ENCODE data around the gene KIAA0040.

The KIAA0040 gene

DNA sequence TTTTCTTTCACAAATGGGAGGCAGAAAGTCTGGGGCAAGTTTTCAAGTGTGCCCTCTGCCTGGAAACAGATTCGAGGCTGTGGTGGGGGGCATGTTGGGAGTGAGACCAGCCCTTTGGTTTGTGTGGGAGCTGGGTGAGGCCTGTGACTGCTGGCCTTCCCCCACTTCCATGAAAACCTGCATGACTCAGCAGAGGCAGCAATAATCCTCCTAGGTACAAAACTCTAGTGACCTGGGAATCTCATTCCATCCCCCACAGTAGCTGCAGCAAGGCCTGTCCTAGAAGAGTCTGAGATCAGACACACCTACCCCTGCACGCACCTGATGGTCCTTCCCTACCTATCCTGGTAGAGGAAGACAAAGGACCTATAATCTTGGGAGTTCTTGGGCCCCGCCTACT lies 42.1 kb upstream of the KIAA0040 start:
- ATAC-seq, result no peak

DNA sequence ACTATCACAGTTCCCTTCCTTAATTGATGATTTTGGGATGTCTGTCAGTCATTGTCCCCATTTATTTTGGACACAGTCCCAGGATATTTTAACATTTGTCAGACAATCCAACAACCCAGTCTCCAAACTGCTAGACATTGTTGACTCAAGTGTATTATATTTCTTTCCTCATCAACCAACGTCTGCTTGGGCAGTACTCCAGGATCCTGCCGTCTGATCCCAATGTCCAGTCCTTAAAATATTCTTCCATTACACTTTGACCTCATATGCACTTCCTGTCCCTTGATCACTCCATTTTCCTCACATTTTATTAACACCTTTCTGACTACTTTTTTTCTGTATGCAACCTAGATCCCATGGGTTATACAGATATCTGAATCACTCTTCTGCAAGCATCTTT lies 39.8 kb upstream of the KIAA0040 start:
- no peak for ATAC-seq
- no peak for TF ChIP-seq TOX (CRISPR knock-in tag; IDR thresholded peaks at IDR 0.05; ENCODE audit: borderline replicate concordance)
- TF ChIP-seq ZNF565 (CRISPR knock-in tag; conservative IDR thresholded peaks at IDR 0.05; ENCODE audit: low read depth), result no peak
- no peak for TF ChIP-seq CSDC2 (CRISPR knock-in tag; IDR thresholded peaks at IDR 0.05)
- no peak for TF ChIP-seq SNAI2 (CRISPR knock-in tag; IDR thresholded peaks at IDR 0.05)
- TF ChIP-seq ZC3H10 (CRISPR knock-in tag; IDR thresholded peaks at IDR 0.05), result no peak

More for the DNA sequence above, 42.1 kb upstream of the KIAA0040 start:
- TF ChIP-seq GLIS3 (CRISPR knock-in tag; IDR thresholded peaks at IDR 0.05) (no peak), BACH2 (CRISPR knock-in tag; IDR thresholded peaks at IDR 0.05; ENCODE audit: borderline replicate concordance) (no peak), TCF4 (CRISPR knock-in tag; IDR thresholded peaks at IDR 0.05; ENCODE audit: borderline replicate concordance) (no peak), OSR1 (CRISPR knock-in tag; IDR thresholded peaks at IDR 0.05) (no peak), ZNF565 (CRISPR knock-in tag; conservative IDR thresholded peaks at IDR 0.05; ENCODE audit: low read depth) (no peak), RARB (CRISPR knock-in tag; IDR thresholded peaks at IDR 0.05) (no peak), TOX (CRISPR knock-in tag; IDR thresholded peaks at IDR 0.05; ENCODE audit: borderline replicate concordance) (no peak)
- TF ChIP-seq, protein P1, sequence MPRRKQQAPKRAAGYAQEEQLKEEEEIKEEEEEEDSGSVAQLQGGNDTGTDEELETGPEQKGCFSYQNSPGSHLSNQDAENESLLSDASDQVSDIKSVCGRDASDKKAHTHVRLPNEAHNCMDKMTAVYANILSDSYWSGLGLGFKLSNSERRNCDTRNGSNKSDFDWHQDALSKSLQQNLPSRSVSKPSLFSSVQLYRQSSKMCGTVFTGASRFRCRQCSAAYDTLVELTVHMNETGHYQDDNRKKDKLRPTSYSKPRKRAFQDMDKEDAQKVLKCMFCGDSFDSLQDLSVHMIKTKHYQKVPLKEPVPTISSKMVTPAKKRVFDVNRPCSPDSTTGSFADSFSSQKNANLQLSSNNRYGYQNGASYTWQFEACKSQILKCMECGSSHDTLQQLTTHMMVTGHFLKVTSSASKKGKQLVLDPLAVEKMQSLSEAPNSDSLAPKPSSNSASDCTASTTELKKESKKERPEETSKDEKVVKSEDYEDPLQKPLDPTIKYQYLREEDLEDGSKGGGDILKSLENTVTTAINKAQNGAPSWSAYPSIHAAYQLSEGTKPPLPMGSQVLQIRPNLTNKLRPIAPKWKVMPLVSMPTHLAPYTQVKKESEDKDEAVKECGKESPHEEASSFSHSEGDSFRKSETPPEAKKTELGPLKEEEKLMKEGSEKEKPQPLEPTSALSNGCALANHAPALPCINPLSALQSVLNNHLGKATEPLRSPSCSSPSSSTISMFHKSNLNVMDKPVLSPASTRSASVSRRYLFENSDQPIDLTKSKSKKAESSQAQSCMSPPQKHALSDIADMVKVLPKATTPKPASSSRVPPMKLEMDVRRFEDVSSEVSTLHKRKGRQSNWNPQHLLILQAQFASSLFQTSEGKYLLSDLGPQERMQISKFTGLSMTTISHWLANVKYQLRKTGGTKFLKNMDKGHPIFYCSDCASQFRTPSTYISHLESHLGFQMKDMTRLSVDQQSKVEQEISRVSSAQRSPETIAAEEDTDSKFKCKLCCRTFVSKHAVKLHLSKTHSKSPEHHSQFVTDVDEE (CRISPR knock-in tag; IDR thresholded peaks at IDR 0.05), result no peak
- TF ChIP-seq, protein P2, sequence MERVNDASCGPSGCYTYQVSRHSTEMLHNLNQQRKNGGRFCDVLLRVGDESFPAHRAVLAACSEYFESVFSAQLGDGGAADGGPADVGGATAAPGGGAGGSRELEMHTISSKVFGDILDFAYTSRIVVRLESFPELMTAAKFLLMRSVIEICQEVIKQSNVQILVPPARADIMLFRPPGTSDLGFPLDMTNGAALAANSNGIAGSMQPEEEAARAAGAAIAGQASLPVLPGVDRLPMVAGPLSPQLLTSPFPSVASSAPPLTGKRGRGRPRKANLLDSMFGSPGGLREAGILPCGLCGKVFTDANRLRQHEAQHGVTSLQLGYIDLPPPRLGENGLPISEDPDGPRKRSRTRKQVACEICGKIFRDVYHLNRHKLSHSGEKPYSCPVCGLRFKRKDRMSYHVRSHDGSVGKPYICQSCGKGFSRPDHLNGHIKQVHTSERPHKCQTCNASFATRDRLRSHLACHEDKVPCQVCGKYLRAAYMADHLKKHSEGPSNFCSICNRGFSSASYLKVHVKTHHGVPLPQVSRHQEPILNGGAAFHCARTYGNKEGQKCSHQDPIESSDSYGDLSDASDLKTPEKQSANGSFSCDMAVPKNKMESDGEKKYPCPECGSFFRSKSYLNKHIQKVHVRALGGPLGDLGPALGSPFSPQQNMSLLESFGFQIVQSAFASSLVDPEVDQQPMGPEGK (CRISPR knock-in tag; IDR thresholded peaks at IDR 0.05; ENCODE audit: borderline replicate concordance), result no peak

DNA sequence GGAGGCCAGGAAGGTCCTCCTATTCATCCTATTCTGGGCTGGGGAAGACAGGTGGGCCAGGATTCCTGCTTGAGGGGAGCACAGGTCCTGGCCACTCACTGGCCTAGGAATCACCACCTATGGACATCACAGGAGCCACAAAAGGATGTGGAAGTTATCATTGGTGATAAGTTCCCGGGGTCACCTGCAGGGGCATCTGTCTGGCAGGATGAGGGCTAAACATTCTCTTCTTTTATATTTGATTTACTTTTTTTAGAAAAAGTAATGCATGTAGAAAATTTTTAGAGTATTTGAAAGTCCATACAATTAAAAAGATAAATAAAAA lies 33.2 kb upstream of the KIAA0040 start:
- ATAC-seq, result no peak
- TF ChIP-seq ZFP3 (CRISPR knock-in tag; IDR thresholded peaks at IDR 0.05) (no peak), ZFP30 (CRISPR knock-in tag; IDR thresholded peaks at IDR 0.05) (no peak), BACH2 (CRISPR knock-in tag; IDR thresholded peaks at IDR 0.05; ENCODE audit: borderline replicate concordance) (no peak), ZNF565 (CRISPR knock-in tag; conservative IDR thresholded peaks at IDR 0.05; ENCODE audit: low read depth) (no peak), ZNF70 (CRISPR knock-in tag; IDR thresholded peaks at IDR 0.05) (no peak), ZNF8 (CRISPR knock-in tag; IDR thresholded peaks at IDR 0.05) (no peak), PPARA (CRISPR knock-in tag; IDR thresholded peaks at IDR 0.05; ENCODE audit: borderline replicate concordance) (no peak), SNAI2 (CRISPR knock-in tag; IDR thresholded peaks at IDR 0.05) (no peak)
- TF ChIP-seq, protein P3, sequence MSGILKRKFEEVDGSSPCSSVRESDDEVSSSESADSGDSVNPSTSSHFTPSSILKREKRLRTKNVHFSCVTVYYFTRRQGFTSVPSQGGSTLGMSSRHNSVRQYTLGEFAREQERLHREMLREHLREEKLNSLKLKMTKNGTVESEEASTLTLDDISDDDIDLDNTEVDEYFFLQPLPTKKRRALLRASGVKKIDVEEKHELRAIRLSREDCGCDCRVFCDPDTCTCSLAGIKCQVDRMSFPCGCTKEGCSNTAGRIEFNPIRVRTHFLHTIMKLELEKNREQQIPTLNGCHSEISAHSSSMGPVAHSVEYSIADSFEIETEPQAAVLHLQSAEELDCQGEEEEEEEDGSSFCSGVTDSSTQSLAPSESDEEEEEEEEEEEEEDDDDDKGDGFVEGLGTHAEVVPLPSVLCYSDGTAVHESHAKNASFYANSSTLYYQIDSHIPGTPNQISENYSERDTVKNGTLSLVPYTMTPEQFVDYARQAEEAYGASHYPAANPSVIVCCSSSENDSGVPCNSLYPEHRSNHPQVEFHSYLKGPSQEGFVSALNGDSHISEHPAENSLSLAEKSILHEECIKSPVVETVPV (CRISPR knock-in tag; IDR thresholded peaks at IDR 0.05), result no peak

DNA sequence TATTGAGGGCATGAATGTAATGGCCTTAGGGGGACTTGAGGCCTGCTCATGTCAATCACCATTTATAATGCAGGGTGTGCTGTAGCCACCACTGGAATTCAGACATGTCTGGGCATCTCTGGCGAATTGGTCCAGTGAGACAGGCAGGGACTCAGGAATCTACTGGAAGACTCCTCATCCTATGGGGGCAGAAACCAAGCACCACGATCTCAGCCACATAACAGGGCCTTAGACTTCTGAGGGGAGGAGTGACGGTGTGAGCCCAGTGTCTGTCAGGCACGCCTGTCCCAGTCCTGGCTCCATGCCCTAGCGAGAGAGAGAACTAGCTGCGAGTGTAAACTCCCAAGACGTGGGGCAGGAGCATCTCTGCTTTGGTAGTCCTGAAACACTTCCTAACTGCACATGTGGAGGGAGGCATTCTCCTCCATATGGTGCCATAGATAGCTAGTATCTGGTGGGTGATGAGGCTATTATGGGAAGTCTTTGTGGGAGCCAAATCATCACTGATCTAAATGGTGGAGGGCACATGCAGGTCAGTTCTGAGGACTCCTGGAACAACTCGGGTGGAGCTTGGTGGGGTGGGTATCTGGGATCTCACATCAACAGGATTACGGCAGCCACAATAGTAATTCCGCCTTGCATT lies 29.8 kb upstream of the KIAA0040 start:
- ATAC-seq, result no peak
- TF ChIP-seq PPARA (CRISPR knock-in tag; IDR thresholded peaks at IDR 0.05; ENCODE audit: borderline replicate concordance) (no peak), ISL1 (CRISPR knock-in tag; IDR thresholded peaks at IDR 0.05) (no peak), ZNF8 (CRISPR knock-in tag; IDR thresholded peaks at IDR 0.05) (no peak), ESRRG (CRISPR knock-in tag; IDR thresholded peaks at IDR 0.05) (no peak), ZNF565 (CRISPR knock-in tag; conservative IDR thresholded peaks at IDR 0.05; ENCODE audit: low read depth) (no peak), ARNTL (CRISPR knock-in tag; IDR thresholded peaks at IDR 0.05; ENCODE audit: borderline replicate concordance, low read depth) (no peak), SNAI2 (CRISPR knock-in tag; IDR thresholded peaks at IDR 0.05) (no peak), ZNF70 (CRISPR knock-in tag; IDR thresholded peaks at IDR 0.05) (no peak), GLIS3 (CRISPR knock-in tag; IDR thresholded peaks at IDR 0.05) (no peak), TCF4 (CRISPR knock-in tag; IDR thresholded peaks at IDR 0.05; ENCODE audit: borderline replicate concordance) (no peak), TOX (CRISPR knock-in tag; IDR thresholded peaks at IDR 0.05; ENCODE audit: borderline replicate concordance) (no peak), ZFP3 (CRISPR knock-in tag; IDR thresholded peaks at IDR 0.05) (no peak)
- TF ChIP-seq, protein P2 (CRISPR knock-in tag; IDR thresholded peaks at IDR 0.05; ENCODE audit: borderline replicate concordance), result no peak
- TF ChIP-seq, protein P4, sequence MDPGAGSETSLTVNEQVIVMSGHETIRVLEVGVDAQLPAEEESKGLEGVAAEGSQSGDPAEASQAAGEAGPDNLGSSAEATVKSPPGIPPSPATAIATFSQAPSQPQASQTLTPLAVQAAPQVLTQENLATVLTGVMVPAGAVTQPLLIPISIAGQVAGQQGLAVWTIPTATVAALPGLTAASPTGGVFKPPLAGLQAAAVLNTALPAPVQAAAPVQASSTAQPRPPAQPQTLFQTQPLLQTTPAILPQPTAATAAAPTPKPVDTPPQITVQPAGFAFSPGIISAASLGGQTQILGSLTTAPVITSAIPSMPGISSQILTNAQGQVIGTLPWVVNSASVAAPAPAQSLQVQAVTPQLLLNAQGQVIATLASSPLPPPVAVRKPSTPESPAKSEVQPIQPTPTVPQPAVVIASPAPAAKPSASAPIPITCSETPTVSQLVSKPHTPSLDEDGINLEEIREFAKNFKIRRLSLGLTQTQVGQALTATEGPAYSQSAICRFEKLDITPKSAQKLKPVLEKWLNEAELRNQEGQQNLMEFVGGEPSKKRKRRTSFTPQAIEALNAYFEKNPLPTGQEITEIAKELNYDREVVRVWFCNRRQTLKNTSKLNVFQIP (CRISPR knock-in tag; IDR thresholded peaks at IDR 0.05; ENCODE audit: borderline replicate concordance, low read depth), result no peak
- TF ChIP-seq, protein P1 (CRISPR knock-in tag; IDR thresholded peaks at IDR 0.05), result no peak
